GM12873 (cell line): Measurements from ENCODE around the gene CLIC3.

ENCODE experiments used
- TF ChIP-seq, protein P1 (sequence below): IDR thresholded peaks from 2 replicates; pipeline ENCODE4 v1.5.1; 2012; ENCODE audit warnings: low read depth, mild to moderate bottlenecking, moderate library complexity, low read length, control low read depth; ENCODE audit not compliant: insufficient read depth; ENCODE audit errors: missing control alignments

CLIC3 gene

DNA sequence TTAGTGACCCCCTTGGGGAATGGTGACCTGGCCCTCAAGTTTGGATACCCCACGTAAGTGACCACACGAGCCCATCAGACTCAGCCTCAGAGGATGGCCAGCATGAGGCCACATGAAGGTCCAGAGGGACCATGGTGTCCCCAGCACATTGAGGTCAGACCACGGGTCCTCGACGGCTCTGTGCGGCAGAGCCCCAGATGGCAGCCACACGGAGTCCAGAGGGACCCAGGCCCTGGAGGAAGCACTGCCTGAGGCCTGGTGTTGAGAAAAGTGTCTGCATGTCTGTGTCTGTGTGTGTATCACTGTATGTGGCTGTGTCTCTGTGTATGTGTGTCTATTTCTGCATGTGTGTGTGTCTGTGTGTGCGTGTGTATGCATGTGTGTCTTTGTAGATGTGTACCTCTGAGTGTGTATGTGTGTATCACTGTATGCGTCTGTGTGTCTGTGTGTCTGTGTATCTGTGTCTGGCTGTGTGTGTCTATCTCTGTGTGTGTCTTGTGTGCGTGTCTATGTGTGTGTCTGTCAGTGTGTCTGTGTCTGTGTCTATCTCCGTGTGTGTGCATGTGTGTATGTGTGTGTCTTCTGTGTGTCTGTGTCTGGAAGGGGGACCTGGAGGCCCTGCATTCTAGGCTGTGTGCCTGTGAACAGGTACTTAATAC is 12.6 kb downstream of the CLIC3 start:
- TF ChIP-seq, protein P1, sequence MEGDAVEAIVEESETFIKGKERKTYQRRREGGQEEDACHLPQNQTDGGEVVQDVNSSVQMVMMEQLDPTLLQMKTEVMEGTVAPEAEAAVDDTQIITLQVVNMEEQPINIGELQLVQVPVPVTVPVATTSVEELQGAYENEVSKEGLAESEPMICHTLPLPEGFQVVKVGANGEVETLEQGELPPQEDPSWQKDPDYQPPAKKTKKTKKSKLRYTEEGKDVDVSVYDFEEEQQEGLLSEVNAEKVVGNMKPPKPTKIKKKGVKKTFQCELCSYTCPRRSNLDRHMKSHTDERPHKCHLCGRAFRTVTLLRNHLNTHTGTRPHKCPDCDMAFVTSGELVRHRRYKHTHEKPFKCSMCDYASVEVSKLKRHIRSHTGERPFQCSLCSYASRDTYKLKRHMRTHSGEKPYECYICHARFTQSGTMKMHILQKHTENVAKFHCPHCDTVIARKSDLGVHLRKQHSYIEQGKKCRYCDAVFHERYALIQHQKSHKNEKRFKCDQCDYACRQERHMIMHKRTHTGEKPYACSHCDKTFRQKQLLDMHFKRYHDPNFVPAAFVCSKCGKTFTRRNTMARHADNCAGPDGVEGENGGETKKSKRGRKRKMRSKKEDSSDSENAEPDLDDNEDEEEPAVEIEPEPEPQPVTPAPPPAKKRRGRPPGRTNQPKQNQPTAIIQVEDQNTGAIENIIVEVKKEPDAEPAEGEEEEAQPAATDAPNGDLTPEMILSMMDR = no peak

DNA sequence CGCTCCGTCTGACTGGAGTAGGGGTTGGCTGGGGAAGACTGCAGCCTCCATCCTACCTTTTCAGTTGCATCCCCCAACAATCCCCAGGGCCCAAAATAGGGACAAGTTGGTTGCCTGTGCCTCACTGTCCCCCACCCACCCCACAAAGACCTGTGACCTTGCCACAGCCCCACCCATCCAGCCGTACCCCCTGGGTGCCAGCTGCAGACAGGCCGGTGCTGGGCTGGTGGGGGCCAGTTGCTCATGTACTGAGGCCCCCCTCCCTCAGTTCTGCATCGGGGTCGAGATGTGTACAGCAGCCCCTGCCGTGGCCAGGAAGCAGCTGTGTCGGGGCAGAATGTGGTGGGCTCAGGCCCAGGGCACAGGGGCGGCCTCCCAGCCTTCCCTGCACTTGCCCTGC is 13.2 kb downstream of the CLIC3 start:
- TF ChIP-seq, protein P1 = no peak

DNA sequence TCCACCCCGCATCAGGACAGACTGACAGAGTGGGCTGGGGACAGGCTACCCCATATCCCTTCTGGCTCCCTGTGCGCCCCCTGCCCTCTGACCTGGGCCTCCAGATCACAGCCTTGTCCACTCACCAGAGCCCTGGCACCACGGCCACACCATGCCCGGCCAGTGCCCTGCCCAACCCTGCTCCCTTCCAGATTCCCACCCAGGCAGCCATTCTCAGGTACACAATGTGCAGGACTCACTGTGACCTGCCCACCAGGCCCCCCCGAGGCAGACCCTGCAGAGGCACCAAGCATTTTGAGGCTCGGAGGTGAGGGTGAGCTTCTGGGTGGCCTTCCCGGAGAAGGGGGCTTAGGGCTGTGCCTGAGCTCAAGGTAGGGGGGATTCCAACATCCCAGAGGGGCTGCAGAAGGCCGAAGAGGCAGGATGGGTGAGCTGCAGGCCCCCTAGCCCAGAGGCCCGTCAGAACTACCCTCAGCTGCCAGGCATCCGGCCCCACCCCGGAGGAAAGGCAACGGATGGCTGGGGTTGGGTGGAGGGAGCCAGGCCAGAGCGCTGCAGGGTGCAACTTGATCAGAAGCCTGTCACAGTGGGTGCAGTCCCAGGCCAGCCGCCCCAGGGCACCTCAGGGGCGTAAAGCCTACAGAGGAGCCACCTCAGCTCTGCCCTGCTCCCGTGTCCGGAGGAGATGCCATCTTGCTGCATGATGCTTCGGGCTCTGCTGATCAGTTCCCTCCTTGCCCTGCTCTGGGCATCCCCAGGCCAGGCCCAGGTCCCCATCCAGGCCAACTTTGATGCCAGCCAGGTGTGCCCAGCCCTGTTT is 13.9 kb downstream of the CLIC3 start, which contains the start of gene LCNL1:
TSS of gene LCNL1 (plus strand) at position 762 of the 820 bp plus-strand sequence. CDS start 594 bp downstream, outside the sequence.
- TF ChIP-seq, protein P1 = no peak

DNA sequence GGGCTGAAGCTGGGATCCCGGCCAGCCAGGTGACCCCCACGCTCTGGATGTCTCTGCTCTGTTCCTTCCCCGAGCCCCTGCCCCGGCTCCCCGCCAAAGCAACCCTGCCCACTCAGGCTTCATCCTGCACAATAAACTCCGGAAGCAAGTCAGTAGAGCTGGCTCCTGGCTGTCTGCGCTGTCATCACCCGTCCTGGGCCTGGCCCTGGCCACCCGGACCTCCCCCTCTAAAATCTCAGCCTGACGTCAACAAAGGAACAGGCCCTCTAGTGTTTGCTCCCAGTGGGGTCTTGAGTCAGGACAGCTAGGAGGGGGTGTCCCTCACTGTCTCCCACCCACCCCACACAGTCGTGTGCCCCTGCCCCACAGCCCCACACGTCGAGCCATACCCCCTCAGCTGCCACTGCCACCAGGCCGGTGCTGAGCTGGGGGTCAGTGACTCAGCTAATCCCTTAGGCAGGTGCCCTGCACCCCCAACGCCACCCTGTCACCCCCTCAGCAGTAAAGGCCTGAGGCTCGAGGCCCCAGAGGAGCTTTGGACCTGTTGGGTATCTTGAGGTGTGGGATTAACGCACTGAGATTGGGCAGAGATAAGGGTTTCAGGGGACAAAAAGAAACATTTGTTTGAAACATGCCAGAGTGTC is 14.7 kb downstream of the CLIC3 start:
- TF ChIP-seq, protein P1 = no peak

DNA sequence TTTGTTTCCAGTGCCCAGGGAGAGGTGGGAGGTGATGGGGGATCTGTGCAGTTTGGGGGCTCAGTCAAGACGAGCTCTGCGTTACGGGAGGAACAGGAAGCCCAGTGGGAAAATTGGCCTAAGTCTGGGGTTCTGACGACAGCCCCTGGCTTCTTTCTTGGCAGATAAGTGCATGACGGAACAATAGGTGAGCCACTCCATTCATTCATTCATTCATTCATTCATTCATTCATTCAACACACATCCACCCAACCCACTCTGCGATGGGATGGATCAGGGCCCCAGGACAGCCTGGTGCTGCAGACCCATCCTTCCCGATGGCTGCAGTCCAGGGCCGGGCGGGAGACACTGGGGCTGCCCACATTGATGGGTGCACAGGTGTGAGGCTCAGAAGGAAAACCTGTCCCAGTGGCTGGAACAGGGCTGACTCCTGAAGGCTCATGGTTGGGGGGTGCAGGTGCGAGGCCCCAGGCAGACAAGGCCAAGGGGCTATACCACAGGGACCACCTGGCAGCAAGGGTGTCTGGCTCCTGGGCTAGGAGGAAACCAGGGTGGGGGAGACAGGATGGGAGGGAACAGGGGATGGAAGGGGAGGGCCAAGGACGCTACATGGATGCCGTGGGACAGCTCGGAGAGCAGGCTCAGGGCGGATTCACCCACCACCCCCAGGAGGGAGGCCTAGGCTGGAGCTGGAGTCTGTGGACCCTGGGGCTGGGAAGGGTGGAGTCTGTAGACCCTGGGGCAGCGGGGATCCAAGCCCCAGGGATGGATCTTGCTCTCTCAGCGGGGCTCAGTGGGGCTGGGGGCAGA is 15.5 kb downstream of the CLIC3 start:
- TF ChIP-seq, protein P1 = no peak

DNA sequence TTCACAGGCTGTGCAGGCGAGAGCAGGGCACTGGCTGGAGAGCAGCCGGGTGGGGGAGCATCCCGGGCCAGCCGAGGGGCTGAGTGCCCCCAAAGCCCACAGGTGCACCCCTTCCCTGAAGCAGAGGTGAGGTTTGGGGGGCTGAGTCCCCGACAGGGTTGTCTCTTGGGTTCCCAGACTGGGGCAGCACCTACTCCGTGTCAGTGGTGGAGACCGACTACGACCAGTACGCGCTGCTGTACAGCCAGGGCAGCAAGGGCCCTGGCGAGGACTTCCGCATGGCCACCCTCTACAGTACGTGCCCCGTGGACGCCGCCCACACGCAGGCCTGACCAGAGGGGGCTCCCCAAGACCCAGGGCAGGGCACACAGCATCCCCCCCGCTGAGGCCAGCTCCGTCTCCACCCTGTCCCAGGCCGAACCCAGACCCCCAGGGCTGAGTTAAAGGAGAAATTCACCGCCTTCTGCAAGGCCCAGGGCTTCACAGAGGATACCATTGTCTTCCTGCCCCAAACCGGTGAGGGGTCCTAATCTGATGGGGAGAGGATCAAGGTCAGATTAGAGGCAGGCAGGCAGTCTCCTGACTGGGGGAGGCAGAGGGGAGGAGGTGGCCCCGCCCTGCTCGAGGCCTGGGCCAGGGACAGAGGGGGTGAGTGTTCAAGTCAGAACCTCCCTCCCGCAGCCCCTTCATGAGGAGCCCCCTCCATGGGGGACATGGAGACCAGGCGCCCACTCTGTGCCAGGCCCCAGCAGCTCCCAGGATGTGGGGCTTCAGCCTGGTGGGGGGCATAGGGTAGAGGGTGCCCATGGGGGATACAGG is 16.4 kb downstream of the CLIC3 start:
- TF ChIP-seq, protein P1 = no peak
